HFF-Myc (cell line): ENCODE data around the gene SCP2D1.

Source experiments
- DNase-seq: peaks from one replicate; pipeline ENCODE4 v3.0.0-alpha.2; 2011; ENCODE audit warnings: low read depth; ENCODE audit errors: extremely low read depth
- H3K4me3 ChIP-seq: replicated peaks from 2 replicates; pipeline ENCODE4 v1.5.1; 2011; ENCODE audit warnings: low read depth, mild to moderate bottlenecking, control low read depth, low read length
- TF ChIP-seq, protein P1 (sequence below): IDR thresholded peaks from 2 replicates; pipeline ENCODE4 v1.5.1; 2012; ENCODE audit warnings: mild to moderate bottlenecking, low read depth, low read length, control low read depth; ENCODE audit errors: missing control alignments

The SCP2D1 gene

DNA sequence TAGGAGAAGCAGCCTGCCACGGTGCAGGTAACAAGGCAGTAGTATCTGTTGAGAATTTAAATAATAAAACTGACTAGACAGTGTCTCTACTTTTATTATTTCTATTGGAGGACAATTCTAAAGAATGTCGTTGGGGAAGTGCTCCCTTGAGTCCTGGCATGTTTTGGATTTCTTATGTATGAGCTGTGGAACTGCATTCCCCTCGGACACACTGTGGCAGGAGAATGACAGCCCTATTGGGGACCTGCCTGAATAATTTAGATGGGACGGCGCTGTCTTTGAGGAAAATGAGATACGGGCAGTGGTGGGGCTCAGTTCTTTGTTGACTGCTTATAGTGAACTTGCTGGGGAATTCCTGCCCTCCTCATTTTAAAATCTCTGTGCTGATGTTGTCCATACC lies 2.4 kb upstream of the SCP2D1 start:
- TF ChIP-seq, protein P1, sequence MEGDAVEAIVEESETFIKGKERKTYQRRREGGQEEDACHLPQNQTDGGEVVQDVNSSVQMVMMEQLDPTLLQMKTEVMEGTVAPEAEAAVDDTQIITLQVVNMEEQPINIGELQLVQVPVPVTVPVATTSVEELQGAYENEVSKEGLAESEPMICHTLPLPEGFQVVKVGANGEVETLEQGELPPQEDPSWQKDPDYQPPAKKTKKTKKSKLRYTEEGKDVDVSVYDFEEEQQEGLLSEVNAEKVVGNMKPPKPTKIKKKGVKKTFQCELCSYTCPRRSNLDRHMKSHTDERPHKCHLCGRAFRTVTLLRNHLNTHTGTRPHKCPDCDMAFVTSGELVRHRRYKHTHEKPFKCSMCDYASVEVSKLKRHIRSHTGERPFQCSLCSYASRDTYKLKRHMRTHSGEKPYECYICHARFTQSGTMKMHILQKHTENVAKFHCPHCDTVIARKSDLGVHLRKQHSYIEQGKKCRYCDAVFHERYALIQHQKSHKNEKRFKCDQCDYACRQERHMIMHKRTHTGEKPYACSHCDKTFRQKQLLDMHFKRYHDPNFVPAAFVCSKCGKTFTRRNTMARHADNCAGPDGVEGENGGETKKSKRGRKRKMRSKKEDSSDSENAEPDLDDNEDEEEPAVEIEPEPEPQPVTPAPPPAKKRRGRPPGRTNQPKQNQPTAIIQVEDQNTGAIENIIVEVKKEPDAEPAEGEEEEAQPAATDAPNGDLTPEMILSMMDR = no peak
- H3K4me3 ChIP-seq = no peak overlapping the region
- no peak for DNase-seq

GRCh38 chr20:18811904-18812303 lies 1.7 kb upstream of the SCP2D1 start:
- no peak for DNase-seq
- TF ChIP-seq, protein P1 = no peak
- H3K4me3 ChIP-seq = no peak overlapping the region

GRCh38 chr20:18815194-18815942 lies 1.8 kb downstream of the SCP2D1 start:
- TF ChIP-seq, protein P1 = no peak
- DNase-seq = no peak
- no peak overlapping the region for H3K4me3 ChIP-seq

DNA sequence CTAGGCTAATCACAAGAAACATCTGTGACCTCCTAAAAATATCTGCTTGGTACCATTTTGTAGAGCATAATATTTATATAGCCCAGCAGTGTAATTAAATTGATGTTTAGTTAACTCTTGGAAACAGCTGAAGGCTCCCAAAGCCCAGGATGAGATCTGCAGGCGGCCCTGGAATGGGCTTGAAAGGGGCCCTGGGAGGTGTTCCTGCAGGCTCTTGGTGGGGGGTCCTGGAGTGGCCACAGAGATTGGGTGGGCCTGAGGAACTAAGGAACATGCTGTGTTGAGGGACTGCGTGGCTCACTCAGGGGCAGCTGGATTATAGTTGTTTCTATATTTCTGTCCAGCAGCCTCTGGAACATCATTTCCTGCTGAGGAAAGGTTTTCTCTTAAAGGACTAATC lies 9.2 kb downstream of the SCP2D1 start:
- TF ChIP-seq, protein P1 = no peak
- DNase-seq = no peak
- H3K4me3 ChIP-seq = no peak overlapping the region

DNA sequence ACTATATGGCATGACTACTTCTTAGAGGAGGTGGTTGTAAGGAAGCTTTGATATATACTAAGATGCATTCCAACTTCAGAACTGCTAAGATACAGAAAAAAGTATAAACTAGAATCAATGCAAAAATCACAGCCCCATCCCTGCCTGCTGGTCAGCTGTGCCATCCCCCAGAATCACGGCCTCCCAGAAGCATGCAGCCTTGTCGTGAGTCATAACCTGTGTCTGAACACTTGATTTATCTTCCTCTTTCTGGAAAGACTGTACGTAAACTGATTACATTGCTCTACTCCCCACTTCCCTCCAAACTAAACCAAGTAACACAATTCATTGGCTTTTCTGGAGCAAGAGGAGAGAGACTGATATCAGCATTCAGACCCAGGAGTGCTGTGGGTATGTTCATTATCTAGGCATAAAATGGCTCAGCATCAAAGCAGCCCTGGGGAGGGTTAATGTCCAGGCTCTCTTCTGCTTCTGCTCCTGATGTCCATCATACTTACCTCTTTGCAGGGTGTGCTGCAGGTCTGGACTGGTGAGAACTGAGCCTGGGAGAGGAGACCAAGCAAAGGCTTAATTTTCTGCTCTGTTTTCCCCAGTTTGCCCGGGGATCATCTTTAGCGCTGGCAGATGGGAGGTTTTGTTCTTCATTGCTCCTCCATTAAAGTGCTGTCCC lies 18.4 kb downstream of the SCP2D1 start:
- no peak for DNase-seq
- no peak overlapping the region for H3K4me3 ChIP-seq
- TF ChIP-seq, protein P1 = no peak

- TF ChIP-seq, protein P1 = no peak
- no peak overlapping the region for H3K4me3 ChIP-seq
- no peak for DNase-seq
Observed at GRCh38 chr20:18832546-18833200, 19.1 kb downstream of the SCP2D1 start.
